WTC11 (cell line): ENCODE data around the gene UMODL1.

Experiments used
- CDX4 ChIP-seq: fragments of 250-450 bp; sonication (Bioruptor Pico); IDR thresholded peaks from 2 replicates; pipeline ENCODE4 v1.9.0; 2021; ENCODE audit warnings: moderate library complexity, mild to moderate bottlenecking, inconsistent platforms, borderline replicate concordance
- CREB1 ChIP-seq: sonication (generic); formaldehyde crosslinking; IDR thresholded peaks from 2 replicates; pipeline ENCODE4 v1.8.0; 2023; ENCODE audit warnings: mild to moderate bottlenecking, missing genetic modification reagents
- ELF4 ChIP-seq: sonication (generic); formaldehyde crosslinking; IDR thresholded peaks from 2 replicates; pipeline ENCODE4 v1.8.1; 2022; ENCODE audit warnings: low read depth, mild to moderate bottlenecking, moderate library complexity, missing genetic modification reagents
- MXD4 ChIP-seq: fragments of 250-450 bp; sonication (Bioruptor Pico); IDR thresholded peaks from 2 replicates; pipeline ENCODE4 v1.8.0; 2021; ENCODE audit warnings: mild to moderate bottlenecking, moderate library complexity, borderline replicate concordance
- RELA ChIP-seq: sonication (generic); formaldehyde crosslinking; IDR thresholded peaks from 2 replicates; pipeline ENCODE4 v1.8.1; 2022; ENCODE audit warnings: missing genetic modification reagents, mild to moderate bottlenecking, borderline replicate concordance
- TCF7 ChIP-seq: sonication (generic); formaldehyde crosslinking; IDR thresholded peaks from 2 replicates; pipeline ENCODE4 v1.8.0; 2022; ENCODE audit warnings: mild to moderate bottlenecking, low read depth, missing genetic modification reagents, moderate library complexity
- TF ChIP-seq, protein P1 (sequence below): fragments of 200-600 bp; IDR thresholded peaks from 2 replicates; pipeline ENCODE4 v1.8.0; 2022; ENCODE audit warnings: antibody characterized with exemption
- TF ChIP-seq, protein P2 (sequence below): sonication (generic); formaldehyde crosslinking; IDR thresholded peaks from 2 replicates; pipeline ENCODE4 v1.8.1; 2022; ENCODE audit warnings: low read depth, mild to moderate bottlenecking, moderate library complexity, missing genetic modification reagents, borderline replicate concordance

GRCh38 chr21:42097860-42098454, 26.8 kb downstream of the UMODL1 start:
- TF ChIP-seq, protein P1, sequence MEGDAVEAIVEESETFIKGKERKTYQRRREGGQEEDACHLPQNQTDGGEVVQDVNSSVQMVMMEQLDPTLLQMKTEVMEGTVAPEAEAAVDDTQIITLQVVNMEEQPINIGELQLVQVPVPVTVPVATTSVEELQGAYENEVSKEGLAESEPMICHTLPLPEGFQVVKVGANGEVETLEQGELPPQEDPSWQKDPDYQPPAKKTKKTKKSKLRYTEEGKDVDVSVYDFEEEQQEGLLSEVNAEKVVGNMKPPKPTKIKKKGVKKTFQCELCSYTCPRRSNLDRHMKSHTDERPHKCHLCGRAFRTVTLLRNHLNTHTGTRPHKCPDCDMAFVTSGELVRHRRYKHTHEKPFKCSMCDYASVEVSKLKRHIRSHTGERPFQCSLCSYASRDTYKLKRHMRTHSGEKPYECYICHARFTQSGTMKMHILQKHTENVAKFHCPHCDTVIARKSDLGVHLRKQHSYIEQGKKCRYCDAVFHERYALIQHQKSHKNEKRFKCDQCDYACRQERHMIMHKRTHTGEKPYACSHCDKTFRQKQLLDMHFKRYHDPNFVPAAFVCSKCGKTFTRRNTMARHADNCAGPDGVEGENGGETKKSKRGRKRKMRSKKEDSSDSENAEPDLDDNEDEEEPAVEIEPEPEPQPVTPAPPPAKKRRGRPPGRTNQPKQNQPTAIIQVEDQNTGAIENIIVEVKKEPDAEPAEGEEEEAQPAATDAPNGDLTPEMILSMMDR: no peak
- no peak for TF ChIP-seq TCF7 (CRISPR knock-in tag)
- TF ChIP-seq CREB1 (CRISPR knock-in tag): no peak
- TF ChIP-seq ELF4 (CRISPR knock-in tag): no peak
- TF ChIP-seq RELA (CRISPR knock-in tag): no peak
- no peak for TF ChIP-seq MXD4 (CRISPR knock-in tag)
- TF ChIP-seq, protein P2, sequence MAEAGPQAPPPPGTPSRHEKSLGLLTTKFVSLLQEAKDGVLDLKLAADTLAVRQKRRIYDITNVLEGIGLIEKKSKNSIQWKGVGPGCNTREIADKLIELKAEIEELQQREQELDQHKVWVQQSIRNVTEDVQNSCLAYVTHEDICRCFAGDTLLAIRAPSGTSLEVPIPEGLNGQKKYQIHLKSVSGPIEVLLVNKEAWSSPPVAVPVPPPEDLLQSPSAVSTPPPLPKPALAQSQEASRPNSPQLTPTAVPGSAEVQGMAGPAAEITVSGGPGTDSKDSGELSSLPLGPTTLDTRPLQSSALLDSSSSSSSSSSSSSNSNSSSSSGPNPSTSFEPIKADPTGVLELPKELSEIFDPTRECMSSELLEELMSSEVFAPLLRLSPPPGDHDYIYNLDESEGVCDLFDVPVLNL (CRISPR knock-in tag): no peak
- TF ChIP-seq CDX4 (CRISPR knock-in tag): no peak
